22Rv1 (cell line): Measurements from ENCODE around the gene PDZRN3.

Source experiments
- CTCF ChIP-seq: fragments of 450-650 bp; IDR thresholded peaks from 2 replicates; pipeline ENCODE4 v1.5.1; 2017; ENCODE audit warnings: mild to moderate bottlenecking
- ZFX ChIP-seq: fragments of 450-650 bp; IDR thresholded peaks from 2 replicates; pipeline ENCODE4 v1.6.1; 2017; ENCODE audit warnings: antibody characterized with exemption, borderline replicate concordance

- no peak for TF ChIP-seq CTCF
- TF ChIP-seq ZFX, result no peak
These were observed 178.2 kb downstream of the PDZRN3 start for GRCh38 chr3:73446467-73447110.
